Measurements from ENCODE around the gene RDH13. TPM values are rescaled to one million over a fixed set of nuclear protein-coding genes. Genes with fewer than 3 reads are reported as not detected.
A peak's percentile ranks its signal among the peaks of the same experiment; 100 is the strongest.

RDH13 gene
- total RNA-seq, 1 experiment from 2014 or later: 43.3 TPM

DNA sequence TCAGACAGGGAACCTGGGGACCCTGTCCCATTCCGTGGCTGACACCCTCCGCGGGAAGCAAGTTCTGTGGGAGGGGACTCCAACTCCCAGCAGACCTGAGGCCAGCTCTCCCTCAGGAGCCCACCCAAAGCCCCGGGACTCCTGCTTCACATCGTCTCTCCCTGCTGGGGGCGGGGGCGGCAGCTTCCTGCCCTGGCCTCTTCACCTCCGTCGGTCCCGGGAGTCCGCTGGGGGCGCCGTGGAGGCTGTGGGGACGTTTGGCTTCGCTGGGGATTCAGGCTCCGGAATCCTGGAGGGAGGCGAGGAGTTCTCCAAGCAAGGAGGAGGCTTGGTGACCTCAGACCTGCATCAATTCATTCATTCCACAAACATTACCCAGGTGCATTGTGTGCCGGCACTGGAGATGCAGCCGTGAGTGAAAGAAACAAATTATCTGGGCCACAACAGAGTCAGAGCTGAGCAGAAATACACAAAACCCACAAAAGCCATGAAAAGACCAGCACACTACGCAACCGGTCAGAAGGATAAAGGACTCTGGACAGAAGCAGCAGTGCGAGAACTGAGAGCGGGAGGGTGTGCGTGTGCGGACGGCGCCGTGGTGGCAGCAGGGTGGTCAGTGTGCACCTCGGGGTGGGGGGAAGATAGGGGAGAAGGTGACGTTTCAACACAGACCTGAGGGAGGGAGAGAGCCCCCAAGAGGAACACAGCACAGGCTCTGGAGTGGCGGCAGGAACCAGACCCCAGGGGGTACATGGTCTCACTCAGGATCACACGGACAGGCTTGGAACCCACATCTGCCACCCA is 31.7 kb upstream of the RDH13 start:
- no TSS peak for BruUV-seq (replicated peaks)
- CTCF ChIA-PET: no interaction called here
- peak in 1 of 2 experiments; percentile 37 for DNase-seq
- Mint-ChIP-seq H3K4me1 (ENCODE audit: low read depth, unreplicated experiment) (no peaks in the 10 kb centered on the region), H3K27me3 (ENCODE audit: insufficient read depth, unreplicated experiment) (no peaks in the 10 kb centered on the region), H3K4me3 (ENCODE audit: unreplicated experiment) (no peak overlapping the region), H3K9me3 (ENCODE audit: unreplicated experiment) (no peaks in the 10 kb centered on the region), H3K36me3 (ENCODE audit: insufficient read depth, unreplicated experiment) (peaks cover 41% of the 10 kb centered on the region), H3K27ac (ENCODE audit: unreplicated experiment) (no peak overlapping the region)
- Histone ChIP-seq H3K27me3 (replicated peaks; ENCODE audit: control insufficient read depth, insufficient read depth, low read length) (no peaks in the 10 kb centered on the region), H3K36me3 (ENCODE audit: control insufficient read depth, insufficient read depth, low read length) (peaks cover 3% of the 10 kb centered on the region), H3K4me1 (no peaks in the 10 kb centered on the region), H3K4me3 (ENCODE audit: low read depth, low read length) (no peak overlapping the region), H3K9me3 (no peaks in the 10 kb centered on the region)
- POLR2A ChIA-PET: interaction anchor here (0.6 kb wide), 1 partner anchor 30 kb away, joined by 4 read pairs; no protein-coding TSS in a partner anchor
- TF ChIP-seq, protein P1, sequence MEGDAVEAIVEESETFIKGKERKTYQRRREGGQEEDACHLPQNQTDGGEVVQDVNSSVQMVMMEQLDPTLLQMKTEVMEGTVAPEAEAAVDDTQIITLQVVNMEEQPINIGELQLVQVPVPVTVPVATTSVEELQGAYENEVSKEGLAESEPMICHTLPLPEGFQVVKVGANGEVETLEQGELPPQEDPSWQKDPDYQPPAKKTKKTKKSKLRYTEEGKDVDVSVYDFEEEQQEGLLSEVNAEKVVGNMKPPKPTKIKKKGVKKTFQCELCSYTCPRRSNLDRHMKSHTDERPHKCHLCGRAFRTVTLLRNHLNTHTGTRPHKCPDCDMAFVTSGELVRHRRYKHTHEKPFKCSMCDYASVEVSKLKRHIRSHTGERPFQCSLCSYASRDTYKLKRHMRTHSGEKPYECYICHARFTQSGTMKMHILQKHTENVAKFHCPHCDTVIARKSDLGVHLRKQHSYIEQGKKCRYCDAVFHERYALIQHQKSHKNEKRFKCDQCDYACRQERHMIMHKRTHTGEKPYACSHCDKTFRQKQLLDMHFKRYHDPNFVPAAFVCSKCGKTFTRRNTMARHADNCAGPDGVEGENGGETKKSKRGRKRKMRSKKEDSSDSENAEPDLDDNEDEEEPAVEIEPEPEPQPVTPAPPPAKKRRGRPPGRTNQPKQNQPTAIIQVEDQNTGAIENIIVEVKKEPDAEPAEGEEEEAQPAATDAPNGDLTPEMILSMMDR (IDR thresholded peaks at IDR 0.05; ENCODE audit: insufficient read depth in 1 of 2, low read depth in 1 of 2, low read length in 1 of 2, severe bottlenecking in 1 of 2, unreplicated experiment in 1 of 2): no peak
- intact Hi-C loops (cut with micrococcal nuclease; ENCODE audit: unreplicated experiment): no loop called here

GRCh38 chr19:55092423-55093318 is 29.7 kb upstream of the RDH13 start:
- H3K4me3 Mint-ChIP-seq (ENCODE audit: unreplicated experiment): no peak overlapping the region
- H3K36me3 ChIP-seq (ENCODE audit: control insufficient read depth, insufficient read depth, low read length): peaks cover 5% of the 10 kb centered on the region
- BruUV-seq (replicated peaks): no TSS peak
- no peaks in the 10 kb centered on the region for H3K4me1 ChIP-seq
- no peaks in the 10 kb centered on the region for H3K27me3 ChIP-seq (replicated peaks; ENCODE audit: control insufficient read depth, insufficient read depth, low read length)
- intact Hi-C loops (cut with micrococcal nuclease; ENCODE audit: unreplicated experiment): no loop called here
- no peak for DNase-seq
- ChIA-PET POLR2A (no interaction called here), CTCF (no interaction called here)
- no peak overlapping the region for H3K4me3 ChIP-seq (ENCODE audit: low read depth, low read length)
- H3K27ac Mint-ChIP-seq (ENCODE audit: unreplicated experiment): no peak overlapping the region
- H3K9me3 ChIP-seq: no peaks in the 10 kb centered on the region
- no peaks in the 10 kb centered on the region for H3K9me3 Mint-ChIP-seq (ENCODE audit: unreplicated experiment)
- H3K36me3 Mint-ChIP-seq (ENCODE audit: insufficient read depth, unreplicated experiment): peaks cover 60% of the 10 kb centered on the region
- H3K27me3 Mint-ChIP-seq (ENCODE audit: insufficient read depth, unreplicated experiment): no peaks in the 10 kb centered on the region
- H3K4me1 Mint-ChIP-seq (ENCODE audit: low read depth, unreplicated experiment): peaks cover 9% of the 10 kb centered on the region
- TF ChIP-seq, protein P1 (IDR thresholded peaks at IDR 0.05; ENCODE audit: insufficient read depth in 1 of 2, low read depth in 1 of 2, low read length in 1 of 2, severe bottlenecking in 1 of 2, unreplicated experiment in 1 of 2): no peak

- Mint-ChIP-seq H3K27me3 (ENCODE audit: insufficient read depth, unreplicated experiment) (no peaks in the 10 kb centered on the region), H3K9me3 (ENCODE audit: unreplicated experiment) (no peaks in the 10 kb centered on the region), H3K27ac (ENCODE audit: unreplicated experiment) (no peak overlapping the region), H3K4me1 (ENCODE audit: low read depth, unreplicated experiment) (peaks cover 9% of the 10 kb centered on the region), H3K36me3 (ENCODE audit: insufficient read depth, unreplicated experiment) (peaks cover 67% of the 10 kb centered on the region), H3K4me3 (ENCODE audit: unreplicated experiment) (no peak overlapping the region)
- ChIA-PET POLR2A (no interaction called here), CTCF (no interaction called here)
- no peaks in the 10 kb centered on the region for H3K27me3 ChIP-seq (replicated peaks; ENCODE audit: control insufficient read depth, insufficient read depth, low read length)
- H3K36me3 ChIP-seq (ENCODE audit: control insufficient read depth, insufficient read depth, low read length): peaks cover 5% of the 10 kb centered on the region
- intact Hi-C loops (cut with micrococcal nuclease; ENCODE audit: unreplicated experiment): no loop called here
- H3K9me3 ChIP-seq: no peaks in the 10 kb centered on the region
- TF ChIP-seq, protein P1 (IDR thresholded peaks at IDR 0.05; ENCODE audit: insufficient read depth in 1 of 2, low read depth in 1 of 2, low read length in 1 of 2, severe bottlenecking in 1 of 2, unreplicated experiment in 1 of 2): no peak
- H3K4me3 ChIP-seq (ENCODE audit: low read depth, low read length): no peak overlapping the region
- no TSS peak for BruUV-seq (replicated peaks)
- peak in 1 of 2 experiments; percentile 46 for DNase-seq
- H3K4me1 ChIP-seq: no peaks in the 10 kb centered on the region
Measured at GRCh38 chr19:55091955-55092354, 29.0 kb upstream of the RDH13 start.

Measured in Caco-2 (cell line).